Testis (tissue), 2 donors: ENCODE measurements around the gene COL11A1.

ENCODE experiments used
- POLR2A ChIP-seq: fragments of 450-650 bp; IDR thresholded peaks from one replicate; pipeline ENCODE4 v1.6.1; 2017; ENCODE audit warnings: antibody characterized with exemption, mild to moderate bottlenecking, moderate library complexity
- TF ChIP-seq, protein P1 (sequence below), 3 experiments: fragments of 450-650 bp in 2 of 3; fragments of 200-600 bp in 1 of 3; sonication (generic) in 1 of 3; IDR thresholded peaks; one replicate each; pipeline ENCODE4 v1.5.1; 2016 to 2019; ENCODE audit warnings: antibody characterized with exemption in 3 of 3, mild to moderate bottlenecking in 2 of 3, moderate library complexity in 1 of 3

DNA sequence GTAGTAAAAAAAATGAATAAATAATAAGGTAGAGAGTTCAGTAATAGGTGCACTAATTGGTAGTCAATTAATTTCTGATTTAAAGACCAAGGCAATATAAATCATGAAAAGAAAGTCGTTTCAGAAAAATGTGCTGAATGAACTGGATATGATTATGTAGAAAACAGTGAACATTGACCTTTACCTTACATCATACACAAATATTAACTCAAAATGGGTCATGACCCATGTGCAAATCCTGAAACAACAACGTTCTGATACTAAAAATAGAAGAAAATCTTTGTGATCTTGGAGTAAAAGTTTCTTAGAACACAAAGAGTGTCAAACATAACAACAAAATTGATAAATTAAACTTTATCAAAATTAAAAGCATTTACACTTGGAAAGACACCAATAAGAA is 39.1 kb downstream of the COL11A1 start:
- TF ChIP-seq POLR2A, result no peak
- TF ChIP-seq, protein P1, sequence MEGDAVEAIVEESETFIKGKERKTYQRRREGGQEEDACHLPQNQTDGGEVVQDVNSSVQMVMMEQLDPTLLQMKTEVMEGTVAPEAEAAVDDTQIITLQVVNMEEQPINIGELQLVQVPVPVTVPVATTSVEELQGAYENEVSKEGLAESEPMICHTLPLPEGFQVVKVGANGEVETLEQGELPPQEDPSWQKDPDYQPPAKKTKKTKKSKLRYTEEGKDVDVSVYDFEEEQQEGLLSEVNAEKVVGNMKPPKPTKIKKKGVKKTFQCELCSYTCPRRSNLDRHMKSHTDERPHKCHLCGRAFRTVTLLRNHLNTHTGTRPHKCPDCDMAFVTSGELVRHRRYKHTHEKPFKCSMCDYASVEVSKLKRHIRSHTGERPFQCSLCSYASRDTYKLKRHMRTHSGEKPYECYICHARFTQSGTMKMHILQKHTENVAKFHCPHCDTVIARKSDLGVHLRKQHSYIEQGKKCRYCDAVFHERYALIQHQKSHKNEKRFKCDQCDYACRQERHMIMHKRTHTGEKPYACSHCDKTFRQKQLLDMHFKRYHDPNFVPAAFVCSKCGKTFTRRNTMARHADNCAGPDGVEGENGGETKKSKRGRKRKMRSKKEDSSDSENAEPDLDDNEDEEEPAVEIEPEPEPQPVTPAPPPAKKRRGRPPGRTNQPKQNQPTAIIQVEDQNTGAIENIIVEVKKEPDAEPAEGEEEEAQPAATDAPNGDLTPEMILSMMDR (IDR thresholded peaks at IDR 0.05), result no peak
